Thyroid gland (tissue), 4 donors: ENCODE data around the gene SV2B. TPM values are rescaled to one million over a fixed set of nuclear protein-coding genes. Genes with fewer than 3 reads are reported as not detected.

ENCODE experiments used
- DNase-seq, 2 donors: peaks; one replicate each; pipeline ENCODE4 v3.0.0-alpha.2; 2019
- H3K27ac ChIP-seq, 3 donors: fragments of 200-600 bp; sonication (generic); 1 replicate in 2 of 3; 2 replicates in 1 of 3; pipeline ENCODE4 v1.5.1; 2016 to 2019; ENCODE audit warnings: mild to moderate bottlenecking in 1 of 3, moderate library complexity in 1 of 3
- H3K27me3 ChIP-seq: fragments of 200-600 bp; sonication (generic); one replicate; pipeline ENCODE4 v1.5.1; 2019
- H3K36me3 ChIP-seq, 2 donors: fragments of 200-600 bp; sonication (generic); one replicate each; pipeline ENCODE4 v1.5.1; 2016 to 2019
- H3K4me1 ChIP-seq, 2 donors: fragments of 200-600 bp; sonication (generic); one replicate each; pipeline ENCODE4 v1.5.1; 2017 to 2019
- H3K4me3 ChIP-seq, 3 donors: fragments of 200-600 bp; sonication (generic); replicated peaks in 1 of 3; 1 replicate in 2 of 3; 2 replicates in 1 of 3; pipeline ENCODE4 v1.5.1; 2016; ENCODE audit warnings: mild to moderate bottlenecking in 1 of 3
- H3K9me3 ChIP-seq: fragments of 200-600 bp; sonication (generic); one replicate; pipeline ENCODE4 v1.5.1; 2017
- CTCF ChIP-seq, 6 experiments: fragments of 200-600 bp in 3 of 6; fragments of 450-650 bp in 3 of 6; sonication (generic) in 3 of 6; IDR thresholded peaks; one replicate each; pipeline ENCODE4 v1.5.1; 2016 to 2019; ENCODE audit warnings: antibody characterized with exemption in 6 of 6, mild to moderate bottlenecking in 2 of 6, inconsistent platforms in 1 of 6, moderate library complexity in 1 of 6
- POLR2A ChIP-seq, 2 donors: fragments of 450-650 bp; IDR thresholded peaks; one replicate each; pipeline ENCODE4 v1.6.1; 2017; ENCODE audit warnings: antibody characterized with exemption in 2 of 2, mild to moderate bottlenecking in 2 of 2, moderate library complexity in 1 of 2
- WGBS, 2 donors: methylation state at CpG; one replicate each; pipeline ENCODE4 v1.1.5; 2017; 5-methylcytosine and 5-hydroxymethylcytosine counted together
- intact Hi-C: fragments of 100-400 bp; cut with DNase I; formaldehyde crosslinking; loops from one replicate; pipeline ENCODE4 v1.15.1; 2023
- total RNA-seq, 4 donors: library from RNA; depleted of rRNA; stranded (reverse); fragments of >200 nt; gene quantifications; one replicate each; pipeline ENCODE4 v1.2.3, GENCODE V29; 2016

SV2B gene
- total RNA-seq, 4 donors from 2014 or later: 0.83 to 3.9 (median 2.2) TPM

- 86 to 89% methylated on average over 7 to 11 of the region's 11 CpGs for WGBS, 2 donors
- Histone ChIP-seq H3K36me3 (no peaks in the 10 kb centered on the region), H3K27ac (no peak overlapping the region), H3K4me3 (no peak overlapping the region), H3K27me3 (no peaks in the 10 kb centered on the region), H3K4me1 (no peaks in the 10 kb centered on the region), H3K9me3 (no peaks in the 10 kb centered on the region)
- DNase-seq: no peak
- intact Hi-C loops: no loop called here
- TF ChIP-seq CTCF (IDR thresholded peaks at IDR 0.05) (no peak), POLR2A (IDR thresholded peaks at IDR 0.05) (no peak)
These were observed 10.3 kb downstream of the SV2B start for GRCh38 chr15:91110407-91110806.

GRCh38 chr15:91113030-91113429 lies 13.0 kb downstream of the SV2B start:
- 46 to 59% methylated on average over 6 of the region's 6 CpGs for WGBS, 2 donors
- H3K27ac ChIP-seq: no peak overlapping the region
- intact Hi-C loops: no loop called here
- H3K9me3 ChIP-seq: no peaks in the 10 kb centered on the region
- no peaks in the 10 kb centered on the region for H3K27me3 ChIP-seq
- no peak for DNase-seq
- H3K4me3 ChIP-seq: no peak overlapping the region
- no peaks in the 10 kb centered on the region for H3K4me1 ChIP-seq
- H3K36me3 ChIP-seq: no peaks in the 10 kb centered on the region
- TF ChIP-seq CTCF (IDR thresholded peaks at IDR 0.05) (no peak), POLR2A (IDR thresholded peaks at IDR 0.05) (no peak)

GRCh38 chr15:91114301-91114700 lies 14.2 kb downstream of the SV2B start:
- Histone ChIP-seq H3K4me1 (no peaks in the 10 kb centered on the region), H3K27ac (no peak overlapping the region), H3K36me3 (no peaks in the 10 kb centered on the region), H3K27me3 (no peaks in the 10 kb centered on the region), H3K4me3 (no peak overlapping the region), H3K9me3 (no peaks in the 10 kb centered on the region)
- no peak for DNase-seq
- intact Hi-C loops: no loop called here
- 31 to 52% methylated on average over 5 of the region's 5 CpGs for WGBS, 2 donors
- TF ChIP-seq POLR2A (IDR thresholded peaks at IDR 0.05) (no peak), CTCF (IDR thresholded peaks at IDR 0.05) (no peak)

- Histone ChIP-seq H3K36me3 (no peaks in the 10 kb centered on the region), H3K4me1 (no peaks in the 10 kb centered on the region), H3K27ac (no peak overlapping the region), H3K4me3 (no peak overlapping the region), H3K9me3 (no peaks in the 10 kb centered on the region), H3K27me3 (no peaks in the 10 kb centered on the region)
- 53% methylated on average over 9 of the region's 9 CpGs for WGBS, 2 donors
- intact Hi-C loops: no loop called here
- DNase-seq: no peak
- TF ChIP-seq POLR2A (IDR thresholded peaks at IDR 0.05) (no peak), CTCF (IDR thresholded peaks at IDR 0.05) (no peak)
These were observed 16.3 kb downstream of the SV2B start for GRCh38 chr15:91116113-91117067.

- DNase-seq: no peak
- Histone ChIP-seq H3K4me3 (no peak overlapping the region), H3K9me3 (no peaks in the 10 kb centered on the region), H3K4me1 (no peaks in the 10 kb centered on the region), H3K27ac (no peak overlapping the region), H3K27me3 (no peaks in the 10 kb centered on the region), H3K36me3 (no peaks in the 10 kb centered on the region)
- TF ChIP-seq CTCF (IDR thresholded peaks at IDR 0.05) (no peak), POLR2A (IDR thresholded peaks at IDR 0.05) (no peak)
- WGBS, 2 donors: 87 to 92% methylated on average over 1 of the region's 1 CpG
- intact Hi-C loops: no loop called here
These were observed 17.3 kb downstream of the SV2B start for GRCh38 chr15:91117375-91117774.
